CD14-positive monocyte (primary cell): Measurements from ENCODE around the gene VPS8. TPM values are rescaled to one million over a fixed set of nuclear protein-coding genes. Genes with fewer than 3 reads are reported as not detected.

ENCODE experiments used
- DNase-seq, 3 donors: peaks; one replicate each; pipeline ENCODE4 v3.0.0-alpha.2; 2011 to 2022
- H2AFZ ChIP-seq: 2 replicates; pipeline ENCODE4 v1.6.0; 2012; ENCODE audit warnings: mild to moderate bottlenecking, low read depth, low read length, inconsistent platforms; ENCODE audit not compliant: insufficient read depth, poor library complexity, severe bottlenecking
- H3K27ac ChIP-seq, 2 donors: 1 replicate in 1 of 2; 2 replicates in 1 of 2; pipeline ENCODE4 v1.5.1; 2012 to 2013; ENCODE audit warnings: low read length in 2 of 2, control low read depth in 1 of 2, inconsistent platforms in 1 of 2, low read depth in 1 of 2, mild to moderate bottlenecking in 1 of 2
- H3K27me3 ChIP-seq, 2 donors: one replicate each; pipeline versions ENCODE4 v1.6.0 to v1.6.1; 2011 to 2013; ENCODE audit warnings: low read length in 2 of 2; ENCODE audit not compliant: control insufficient read depth in 2 of 2, insufficient read depth in 2 of 2
- H3K36me3 ChIP-seq, 2 donors: replicated peaks in 1 of 2; 1 replicate in 1 of 2; 2 replicates in 1 of 2; pipeline versions ENCODE4 v1.5.1 to v1.6.1; 2012 to 2013; ENCODE audit warnings: low read length in 2 of 2, control low read depth in 1 of 2, inconsistent platforms in 1 of 2, mild to moderate bottlenecking in 1 of 2; ENCODE audit not compliant: insufficient read depth in 2 of 2, control insufficient read depth in 1 of 2
- H3K4me1 ChIP-seq, 2 donors: 1 replicate in 1 of 2; 2 replicates in 1 of 2; pipeline versions ENCODE4 v1.5.1 to v1.6.1; 2012 to 2013; ENCODE audit warnings: low read length in 2 of 2, control low read depth in 1 of 2, inconsistent platforms in 1 of 2, mild to moderate bottlenecking in 1 of 2, moderate library complexity in 1 of 2; ENCODE audit not compliant: insufficient read depth in 2 of 2, control insufficient read depth in 1 of 2
- H3K4me2 ChIP-seq: replicated peaks from 2 replicates; pipeline ENCODE3; 2012; ENCODE audit warnings: low read length, moderate library complexity, mild to moderate bottlenecking; ENCODE audit not compliant: poor library complexity, severe bottlenecking; ENCODE audit errors: extremely low read depth
- H3K4me3 ChIP-seq, 3 experiments: fragments of 200-600 bp in 1 of 3; sonication (generic) in 1 of 3; replicated peaks in 1 of 3; 1 replicate in 2 of 3; 2 replicates in 1 of 3; pipeline ENCODE4 v1.5.1; 2011 to 2013; ENCODE audit warnings: low read length in 3 of 3, mild to moderate bottlenecking in 3 of 3, control low read depth in 2 of 3, low read depth in 2 of 3, inconsistent platforms in 1 of 3, moderate library complexity in 1 of 3
- H3K79me2 ChIP-seq: 2 replicates; pipeline ENCODE4 v1.6.0; 2012; ENCODE audit warnings: mild to moderate bottlenecking, control low read depth, inconsistent platforms, low read length, moderate library complexity; ENCODE audit not compliant: insufficient read depth
- H3K9ac ChIP-seq: 2 replicates; pipeline ENCODE4 v1.6.0; 2017; ENCODE audit warnings: low read length, mild to moderate bottlenecking; ENCODE audit not compliant: insufficient read depth, poor library complexity, severe bottlenecking
- H3K9me3 ChIP-seq, 2 donors: replicated peaks in 1 of 2; 1 replicate in 1 of 2; 2 replicates in 1 of 2; pipeline versions ENCODE4 v1.5.1 to v1.6.1; 2012 to 2013; ENCODE audit warnings: low read length in 2 of 2, control low read depth in 1 of 2; ENCODE audit not compliant: control insufficient read depth in 1 of 2, insufficient read depth in 1 of 2
- H4K20me1 ChIP-seq: 2 replicates; pipeline ENCODE4 v1.6.0; 2012; ENCODE audit warnings: mild to moderate bottlenecking, low read length, control low read depth, moderate library complexity; ENCODE audit not compliant: insufficient read depth
- H3K27ac Mint-ChIP-seq, 7 donors: one replicate each; pipeline ENCODE4 v1.8.0; 2020; ENCODE audit warnings: mild to moderate bottlenecking in 7 of 7, mixed read lengths in 7 of 7, moderate library complexity in 6 of 7, inconsistent platforms in 2 of 7
- H3K27me3 Mint-ChIP-seq, 3 donors: one replicate each; pipeline ENCODE4 v1.8.0; 2021 to 2022; ENCODE audit warnings: low read depth in 3 of 3, mild to moderate bottlenecking in 3 of 3, mixed read lengths in 3 of 3, moderate library complexity in 3 of 3, inconsistent platforms in 1 of 3
- H3K36me3 Mint-ChIP-seq, 2 donors: one replicate each; pipeline ENCODE4 v1.8.0; 2020; ENCODE audit warnings: mixed read lengths in 2 of 2, inconsistent platforms in 1 of 2, mild to moderate bottlenecking in 1 of 2
- H3K4me1 Mint-ChIP-seq: one replicate; pipeline ENCODE4 v1.8.0; 2020; ENCODE audit warnings: mild to moderate bottlenecking, mixed read lengths
- H3K4me3 Mint-ChIP-seq, 2 donors: one replicate each; pipeline ENCODE4 v1.8.0; 2020; ENCODE audit warnings: mild to moderate bottlenecking in 2 of 2, mixed read lengths in 2 of 2, moderate library complexity in 1 of 2
- H3K9me3 Mint-ChIP-seq, 7 donors: one replicate each; pipeline ENCODE4 v1.8.0; 2020 to 2022; ENCODE audit warnings: mixed read lengths in 7 of 7, mild to moderate bottlenecking in 6 of 7, moderate library complexity in 6 of 7, inconsistent platforms in 2 of 7
- WGBS: methylation state at CpG from one replicate; pipeline ENCODE4 v1.1.5; 2013; ENCODE audit warnings: missing lambda C conversion rate; ENCODE audit not compliant: insufficient coverage; 5-methylcytosine and 5-hydroxymethylcytosine counted together
- intact Hi-C, 2 donors: fragments of 100-400 bp; cut with micrococcal nuclease; formaldehyde crosslinking; loops; one replicate each; pipeline versions ENCODE4 v1.15.0 to v1.15.1; 2023
- polyA plus RNA-seq, 3 donors: library from polyadenylated mRNA; depleted of rRNA in 1 of 3; unstranded in 2 of 3; stranded (reverse) in 1 of 3; fragments of 300-500 nt in 2 of 3; fragments of >200 nt in 1 of 3; fragmentation: Illumina TruSeq in 2 of 3; gene quantifications; 1 replicate in 2 of 3; 2 replicates in 1 of 3; pipeline ENCODE4 v1.2.3, GENCODE V29; 2012 to 2021
- TF ChIP-seq, protein P1 (sequence below): fragments of 200-600 bp; IDR thresholded peaks from one replicate; pipeline ENCODE4 v1.8.0; 2022; ENCODE audit warnings: antibody characterized with exemption, mild to moderate bottlenecking

Gene VPS8
- polyA plus RNA-seq, 3 donors: 22.0 to 42.3 (median 29.2) TPM

DNA sequence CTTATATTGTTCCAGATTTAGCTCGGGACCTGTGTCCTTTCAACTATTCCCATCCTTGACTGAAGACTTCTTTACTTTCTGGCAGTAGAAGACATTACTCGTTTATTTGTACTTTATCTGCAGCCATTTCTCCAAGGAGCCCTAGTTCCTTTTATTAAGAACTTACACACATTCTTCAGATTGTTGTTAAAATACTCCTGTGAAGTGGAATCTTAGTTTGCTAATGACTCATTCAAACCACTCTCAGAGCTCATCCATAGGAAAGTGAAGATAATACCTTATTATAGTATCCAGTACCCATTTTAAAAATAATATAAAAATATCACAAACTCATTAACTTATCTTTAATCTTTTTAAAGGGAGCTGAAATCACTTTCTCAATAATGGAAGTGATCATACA, 277.4 kb downstream of the VPS8 start:
- Mint-ChIP-seq H3K27ac (no peak overlapping the region), H3K4me3 (no peak overlapping the region), H3K9me3 (peaks cover 0 to 2% (median 0%) of the 10 kb centered on the region in 7 donors), H3K4me1 (no peaks in the 10 kb centered on the region), H3K27me3 (peaks cover 2 to 5% (median 5%) of the 10 kb centered on the region in 3 donors), H3K36me3 (no peaks in the 10 kb centered on the region)
- Histone ChIP-seq H3K27me3 (no peaks in the 10 kb centered on the region), H3K9ac (no peak overlapping the region), H3K79me2 (no peaks in the 10 kb centered on the region), H4K20me1 (no peaks in the 10 kb centered on the region), H3K36me3 (no peaks in the 10 kb centered on the region), H3K27ac (no peak overlapping the region), H3K4me3 (no peak overlapping the region), H2AFZ (no peak overlapping the region), H3K9me3 (no peaks in the 10 kb centered on the region), H3K4me1 (no peaks in the 10 kb centered on the region), H3K4me2 (no peak overlapping the region)
- intact Hi-C loops: no loop called here
- WGBS: 90% methylated on average over 2 of the region's 2 CpGs
- no peak for DNase-seq
- TF ChIP-seq, protein P1, sequence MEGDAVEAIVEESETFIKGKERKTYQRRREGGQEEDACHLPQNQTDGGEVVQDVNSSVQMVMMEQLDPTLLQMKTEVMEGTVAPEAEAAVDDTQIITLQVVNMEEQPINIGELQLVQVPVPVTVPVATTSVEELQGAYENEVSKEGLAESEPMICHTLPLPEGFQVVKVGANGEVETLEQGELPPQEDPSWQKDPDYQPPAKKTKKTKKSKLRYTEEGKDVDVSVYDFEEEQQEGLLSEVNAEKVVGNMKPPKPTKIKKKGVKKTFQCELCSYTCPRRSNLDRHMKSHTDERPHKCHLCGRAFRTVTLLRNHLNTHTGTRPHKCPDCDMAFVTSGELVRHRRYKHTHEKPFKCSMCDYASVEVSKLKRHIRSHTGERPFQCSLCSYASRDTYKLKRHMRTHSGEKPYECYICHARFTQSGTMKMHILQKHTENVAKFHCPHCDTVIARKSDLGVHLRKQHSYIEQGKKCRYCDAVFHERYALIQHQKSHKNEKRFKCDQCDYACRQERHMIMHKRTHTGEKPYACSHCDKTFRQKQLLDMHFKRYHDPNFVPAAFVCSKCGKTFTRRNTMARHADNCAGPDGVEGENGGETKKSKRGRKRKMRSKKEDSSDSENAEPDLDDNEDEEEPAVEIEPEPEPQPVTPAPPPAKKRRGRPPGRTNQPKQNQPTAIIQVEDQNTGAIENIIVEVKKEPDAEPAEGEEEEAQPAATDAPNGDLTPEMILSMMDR: no peak

DNA sequence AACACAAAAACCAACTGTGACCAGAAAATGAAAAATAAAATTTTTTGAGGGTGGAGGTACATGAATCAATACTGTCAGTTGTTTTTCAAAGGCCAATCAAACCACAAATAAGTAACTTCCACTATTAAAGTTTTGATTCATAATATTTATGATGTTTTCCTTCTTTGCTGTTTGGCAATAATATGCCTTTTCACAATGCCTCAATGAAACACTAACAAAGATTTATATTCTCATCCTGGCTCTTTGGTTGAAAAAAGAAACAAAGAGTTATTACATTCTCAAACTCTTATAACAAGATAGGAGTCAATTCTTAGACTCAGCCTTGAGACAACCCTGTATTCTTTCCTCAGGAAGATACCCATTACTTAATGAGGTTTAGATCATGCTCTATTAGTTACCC, 277.8 kb downstream of the VPS8 start:
- Histone ChIP-seq H2AFZ (no peak overlapping the region), H3K4me2 (no peak overlapping the region), H3K79me2 (no peaks in the 10 kb centered on the region), H3K4me3 (no peak overlapping the region), H3K9me3 (no peaks in the 10 kb centered on the region), H3K9ac (no peak overlapping the region), H3K36me3 (no peaks in the 10 kb centered on the region), H3K27ac (no peak overlapping the region), H4K20me1 (no peaks in the 10 kb centered on the region), H3K27me3 (no peaks in the 10 kb centered on the region), H3K4me1 (no peaks in the 10 kb centered on the region)
- Mint-ChIP-seq H3K27ac (no peak overlapping the region), H3K27me3 (peaks cover 4 to 5% (median 5%) of the 10 kb centered on the region in 3 donors), H3K4me3 (no peak overlapping the region), H3K4me1 (no peaks in the 10 kb centered on the region), H3K9me3 (peaks cover 0 to 2% (median 0%) of the 10 kb centered on the region in 7 donors), H3K36me3 (no peaks in the 10 kb centered on the region)
- intact Hi-C loops: no loop called here
- no peak for DNase-seq
- TF ChIP-seq, protein P1: no peak
